ENCODE results near the gene FARSA. TPM values are rescaled to one million over a fixed set of nuclear protein-coding genes. Genes with fewer than 3 reads are reported as not detected.

Gene FARSA
- total and polyA plus RNA-seq, 2 of the 13 experiments (the other 11 are each of a cell fraction or from before 2014, with no cell fraction given): 25.9 to 72.0 TPM

DNA sequence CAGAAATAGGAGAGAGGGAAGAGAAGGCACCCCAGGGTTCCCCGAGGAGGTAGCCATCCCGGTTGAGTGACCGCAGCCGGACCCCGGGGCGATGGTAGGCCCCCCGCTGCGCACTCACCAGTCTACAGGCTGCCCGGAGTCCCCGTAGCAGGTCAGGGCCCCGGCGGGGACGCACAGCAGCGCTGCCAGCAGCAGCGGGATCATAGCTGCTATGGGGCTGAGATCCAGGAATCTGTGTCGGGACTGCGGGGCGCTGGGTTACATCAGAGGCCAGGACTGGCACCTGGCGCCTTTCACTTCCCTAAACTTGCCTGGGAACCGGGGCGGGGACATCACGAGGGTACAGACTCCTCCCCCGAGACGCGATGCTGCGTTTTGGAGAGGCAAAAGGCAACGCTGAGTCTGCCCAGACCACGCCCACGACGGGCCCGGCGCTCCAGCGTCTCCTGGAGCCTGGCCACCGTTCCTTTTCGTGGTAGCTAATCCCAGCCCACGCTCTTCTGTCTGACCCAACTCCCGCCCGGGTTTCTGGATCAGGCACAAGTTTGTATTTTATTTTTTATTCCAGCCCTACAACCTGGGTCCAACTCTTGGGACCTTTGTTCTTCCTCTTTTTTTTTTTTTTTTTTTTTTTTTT is 52.2 kb downstream of the FARSA start, which contains the start of gene DNASE2 (continued):
- TF ChIP-seq, protein P1, sequence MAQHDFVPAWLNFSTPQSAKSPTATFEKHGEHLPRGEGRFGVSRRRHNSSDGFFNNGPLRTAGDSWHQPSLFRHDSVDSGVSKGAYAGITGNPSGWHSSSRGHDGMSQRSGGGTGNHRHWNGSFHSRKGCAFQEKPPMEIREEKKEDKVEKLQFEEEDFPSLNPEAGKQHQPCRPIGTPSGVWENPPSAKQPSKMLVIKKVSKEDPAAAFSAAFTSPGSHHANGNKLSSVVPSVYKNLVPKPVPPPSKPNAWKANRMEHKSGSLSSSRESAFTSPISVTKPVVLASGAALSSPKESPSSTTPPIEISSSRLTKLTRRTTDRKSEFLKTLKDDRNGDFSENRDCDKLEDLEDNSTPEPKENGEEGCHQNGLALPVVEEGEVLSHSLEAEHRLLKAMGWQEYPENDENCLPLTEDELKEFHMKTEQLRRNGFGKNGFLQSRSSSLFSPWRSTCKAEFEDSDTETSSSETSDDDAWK (CRISPR knock-in tag; IDR thresholded peaks at IDR 0.05): no peak
- TF ChIP-seq, protein P2, sequence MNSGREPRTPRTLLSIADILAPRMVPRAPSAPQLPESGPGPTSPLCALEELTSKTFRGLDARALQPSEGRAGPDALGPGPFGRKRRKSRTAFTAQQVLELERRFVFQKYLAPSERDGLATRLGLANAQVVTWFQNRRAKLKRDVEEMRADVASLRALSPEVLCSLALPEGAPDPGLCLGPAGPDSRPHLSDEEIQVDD (CRISPR knock-in tag; IDR thresholded peaks at IDR 0.05; ENCODE audit: borderline replicate concordance): no peak
- TF ChIP-seq KLF16 (CRISPR knock-in tag; IDR thresholded peaks at IDR 0.05): no peak
- TF ChIP-seq THAP11 (CRISPR knock-in tag; IDR thresholded peaks at IDR 0.05): no peak; the same call in 1 of the 2 replicates
- TF ChIP-seq ZSCAN25 (CRISPR knock-in tag; IDR thresholded peaks at IDR 0.05): no peak
- no peak for TF ChIP-seq EEA1 (CRISPR knock-in tag; IDR thresholded peaks at IDR 0.05; ENCODE audit: borderline replicate concordance)
- TF ChIP-seq MYNN (CRISPR knock-in tag; IDR thresholded peaks at IDR 0.05; ENCODE audit: low read depth): no peak
- no peak for TF ChIP-seq KAT7 (CRISPR knock-in tag; IDR thresholded peaks at IDR 0.05; ENCODE audit: borderline replicate concordance)
- no peak for TF ChIP-seq SMYD3 (CRISPR knock-in tag; IDR thresholded peaks at IDR 0.05)
- no peak for TF ChIP-seq ZNF552 (CRISPR knock-in tag; IDR thresholded peaks at IDR 0.05; ENCODE audit: borderline replicate concordance)
- TF ChIP-seq BORCS8-MEF2B (CRISPR knock-in tag; IDR thresholded peaks at IDR 0.05): no peak
- no peak for TF ChIP-seq ZNF891 (CRISPR knock-in tag; IDR thresholded peaks at IDR 0.05)
- TF ChIP-seq KDM5B (CRISPR knock-in tag; IDR thresholded peaks at IDR 0.05; ENCODE audit: borderline replicate concordance): peak; percentile 48; the same call in 1 of the 2 replicates
- TF ChIP-seq, protein P3, sequence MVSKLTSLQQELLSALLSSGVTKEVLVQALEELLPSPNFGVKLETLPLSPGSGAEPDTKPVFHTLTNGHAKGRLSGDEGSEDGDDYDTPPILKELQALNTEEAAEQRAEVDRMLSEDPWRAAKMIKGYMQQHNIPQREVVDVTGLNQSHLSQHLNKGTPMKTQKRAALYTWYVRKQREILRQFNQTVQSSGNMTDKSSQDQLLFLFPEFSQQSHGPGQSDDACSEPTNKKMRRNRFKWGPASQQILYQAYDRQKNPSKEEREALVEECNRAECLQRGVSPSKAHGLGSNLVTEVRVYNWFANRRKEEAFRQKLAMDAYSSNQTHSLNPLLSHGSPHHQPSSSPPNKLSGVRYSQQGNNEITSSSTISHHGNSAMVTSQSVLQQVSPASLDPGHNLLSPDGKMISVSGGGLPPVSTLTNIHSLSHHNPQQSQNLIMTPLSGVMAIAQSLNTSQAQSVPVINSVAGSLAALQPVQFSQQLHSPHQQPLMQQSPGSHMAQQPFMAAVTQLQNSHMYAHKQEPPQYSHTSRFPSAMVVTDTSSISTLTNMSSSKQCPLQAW (CRISPR knock-in tag; IDR thresholded peaks at IDR 0.05): no peak
- no peak for TF ChIP-seq EP300 (IDR thresholded peaks at IDR 0.05; ENCODE audit: low read depth in 2 of 2, low read length in 2 of 2)
- no peak for TF ChIP-seq EP300 (CRISPR knock-in tag; IDR thresholded peaks at IDR 0.05; ENCODE audit: borderline replicate concordance)
- TF ChIP-seq ZNF605 (CRISPR knock-in tag; IDR thresholded peaks at IDR 0.05): no peak
- no peak for TF ChIP-seq BHLHE40 (IDR thresholded peaks at IDR 0.05; ENCODE audit: low read length)
- TF ChIP-seq, protein P4, sequence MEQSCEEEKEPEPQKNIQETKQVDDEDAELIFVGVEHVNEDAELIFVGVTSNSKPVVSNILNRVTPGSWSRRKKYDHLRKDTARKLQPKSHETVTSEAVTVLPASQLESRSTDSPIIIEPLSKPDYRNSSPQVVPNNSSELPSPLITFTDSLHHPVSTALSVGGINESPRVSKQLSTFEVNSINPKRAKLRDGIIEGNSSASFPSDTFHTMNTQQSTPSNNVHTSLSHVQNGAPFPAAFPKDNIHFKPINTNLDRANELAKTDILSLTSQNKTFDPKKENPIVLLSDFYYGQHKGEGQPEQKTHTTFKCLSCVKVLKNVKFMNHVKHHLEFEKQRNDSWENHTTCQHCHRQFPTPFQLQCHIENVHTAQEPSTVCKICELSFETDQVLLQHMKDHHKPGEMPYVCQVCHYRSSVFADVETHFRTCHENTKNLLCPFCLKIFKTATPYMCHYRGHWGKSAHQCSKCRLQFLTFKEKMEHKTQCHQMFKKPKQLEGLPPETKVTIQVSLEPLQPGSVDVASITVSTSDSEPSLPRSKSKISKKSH (CRISPR knock-in tag; IDR thresholded peaks at IDR 0.05; ENCODE audit: borderline replicate concordance): 0 out of 2 replicates have a peak, but pooled peaks have one; percentile 43
- no peak for TF ChIP-seq ZNF33B (CRISPR knock-in tag; IDR thresholded peaks at IDR 0.05)
- TF ChIP-seq ZNF557 (CRISPR knock-in tag; IDR thresholded peaks at IDR 0.05): no peak
- no peak for TF ChIP-seq PPARG (CRISPR knock-in tag; conservative IDR thresholded peaks at IDR 0.05)
- TF ChIP-seq XRCC5 (optimal IDR thresholded peaks at IDR 0.05; ENCODE audit: low read length): no peak
- TF ChIP-seq ZKSCAN8 (CRISPR knock-in tag; IDR thresholded peaks at IDR 0.05; ENCODE audit: borderline replicate concordance): no peak
- 0 out of 2 replicates have a peak, but pooled peaks have one; percentile 25 for TF ChIP-seq ZBTB42 (CRISPR knock-in tag; IDR thresholded peaks at IDR 0.05)
- no peak for TF ChIP-seq ZFP62 (CRISPR knock-in tag; IDR thresholded peaks at IDR 0.05)
- TF ChIP-seq POLR2AphosphoS5 (IDR thresholded peaks at IDR 0.05; ENCODE audit: low read depth, low read length): 0 out of 2 replicates have a peak, but pooled peaks have one; percentile 23

Measured in HepG2 (cell line).